Measurements from ENCODE around the gene MORN2.
A peak's percentile ranks its signal among the peaks of the same experiment; 100 is the strongest.

Gene MORN2

GRCh38 chr2:38866773-38867443 is 8.9 kb upstream of the MORN2 start:
- Histone ChIP-seq H3K4me3 (ENCODE audit: low read length) (no peak overlapping the region), H3K4me1 (ENCODE audit: control insufficient read depth, insufficient read depth, low read length) (no peaks in the 10 kb centered on the region), H3K9ac (ENCODE audit: low read length) (no peak overlapping the region), H3K27ac (ENCODE audit: low read depth, low read length) (no peak overlapping the region), H3K36me3 (ENCODE audit: control insufficient read depth, insufficient read depth, low read length) (peaks cover 8% of the 10 kb centered on the region), H3K27me3 (ENCODE audit: control insufficient read depth, insufficient read depth, low read length) (no peaks in the 10 kb centered on the region)

- Histone ChIP-seq H3K27me3 (ENCODE audit: control insufficient read depth, insufficient read depth, low read length) (no peaks in the 10 kb centered on the region), H3K4me3 (ENCODE audit: low read length) (no peak overlapping the region), H3K4me1 (ENCODE audit: control insufficient read depth, insufficient read depth, low read length) (peaks cover 4% of the 10 kb centered on the region), H3K27ac (ENCODE audit: low read depth, low read length) (no peak overlapping the region), H3K36me3 (ENCODE audit: control insufficient read depth, insufficient read depth, low read length) (no peaks in the 10 kb centered on the region), H3K9ac (ENCODE audit: low read length) (no peak overlapping the region)
Observed at GRCh38 chr2:38871432-38871831, 4.3 kb upstream of the MORN2 start.

DNA sequence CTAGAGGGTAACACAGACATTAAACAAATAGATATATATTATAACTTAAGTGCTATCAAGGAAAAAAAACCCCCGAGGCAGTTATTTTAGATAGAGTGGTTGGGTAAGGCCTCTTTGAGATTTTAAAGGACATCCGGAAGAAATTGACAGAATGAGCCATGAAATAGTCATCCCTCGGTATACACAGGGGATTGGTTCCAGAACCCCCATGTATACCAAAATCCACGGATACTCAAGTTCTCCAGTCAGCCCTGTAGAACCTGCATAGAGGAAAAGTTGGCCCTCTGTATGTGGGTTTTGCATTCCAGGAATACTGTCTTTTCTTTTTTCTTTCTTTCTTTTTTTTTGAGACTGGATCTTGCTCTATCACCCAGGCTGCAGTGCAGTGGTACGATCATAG is 2.0 kb upstream of the MORN2 start:
- no peak overlapping the region for H3K27ac ChIP-seq (ENCODE audit: low read depth, low read length)
- H3K4me3 ChIP-seq (ENCODE audit: low read length): no peak overlapping the region
- no peaks in the 10 kb centered on the region for H3K27me3 ChIP-seq (ENCODE audit: control insufficient read depth, insufficient read depth, low read length)
- H3K9ac ChIP-seq (ENCODE audit: low read length): no peak overlapping the region
- H3K36me3 ChIP-seq (ENCODE audit: control insufficient read depth, insufficient read depth, low read length): no peaks in the 10 kb centered on the region
- H3K4me1 ChIP-seq (ENCODE audit: control insufficient read depth, insufficient read depth, low read length): peaks cover 4% of the 10 kb centered on the region

DNA sequence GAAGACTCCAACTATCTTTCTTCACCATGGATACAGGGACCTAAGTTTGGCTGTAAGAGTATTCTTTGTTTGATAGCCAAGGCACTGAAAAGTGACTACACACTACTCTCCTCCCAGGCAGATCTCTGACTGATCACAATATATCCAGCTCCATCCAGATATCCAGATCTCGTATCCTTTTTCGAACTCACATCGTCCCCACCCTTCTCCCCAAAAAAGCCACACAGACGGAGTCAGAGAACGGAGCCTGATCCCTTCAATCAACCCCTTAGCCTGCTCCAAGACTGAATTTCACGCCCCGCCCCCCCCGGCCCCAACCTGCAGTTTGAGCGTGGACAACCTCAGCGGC is 575 bp upstream of the MORN2 start:
- Histone ChIP-seq H3K27ac (ENCODE audit: low read depth, low read length) (peak overlapping the region; percentile 65), H3K27me3 (ENCODE audit: control insufficient read depth, insufficient read depth, low read length) (no peaks in the 10 kb centered on the region), H3K9ac (ENCODE audit: low read length) (peak overlapping the region; percentile 25), H3K4me3 (ENCODE audit: low read length) (peak overlapping the region; percentile 82), H3K4me1 (ENCODE audit: control insufficient read depth, insufficient read depth, low read length) (peaks cover 4% of the 10 kb centered on the region), H3K36me3 (ENCODE audit: control insufficient read depth, insufficient read depth, low read length) (no peaks in the 10 kb centered on the region)

- peak overlapping the region; percentile 82 for H3K4me3 ChIP-seq (ENCODE audit: low read length)
- no peak overlapping the region for H3K9ac ChIP-seq (ENCODE audit: low read length)
- no peaks in the 10 kb centered on the region for H3K36me3 ChIP-seq (ENCODE audit: control insufficient read depth, insufficient read depth, low read length)
- H3K4me1 ChIP-seq (ENCODE audit: control insufficient read depth, insufficient read depth, low read length): peaks cover 4% of the 10 kb centered on the region
- no peak overlapping the region for H3K27ac ChIP-seq (ENCODE audit: low read depth, low read length)
- H3K27me3 ChIP-seq (ENCODE audit: control insufficient read depth, insufficient read depth, low read length): no peaks in the 10 kb centered on the region
Observed at GRCh38 chr2:38876407-38876806, 631 bp downstream of the MORN2 start.

GRCh38 chr2:38886063-38886462 is 10.3 kb downstream of the MORN2 start:
- Histone ChIP-seq H3K4me1 (ENCODE audit: control insufficient read depth, insufficient read depth, low read length) (no peaks in the 10 kb centered on the region), H3K9ac (ENCODE audit: low read length) (no peak overlapping the region), H3K36me3 (ENCODE audit: control insufficient read depth, insufficient read depth, low read length) (no peaks in the 10 kb centered on the region), H3K4me3 (ENCODE audit: low read length) (no peak overlapping the region), H3K27ac (ENCODE audit: low read depth, low read length) (no peak overlapping the region), H3K27me3 (ENCODE audit: control insufficient read depth, insufficient read depth, low read length) (no peaks in the 10 kb centered on the region)

DNA sequence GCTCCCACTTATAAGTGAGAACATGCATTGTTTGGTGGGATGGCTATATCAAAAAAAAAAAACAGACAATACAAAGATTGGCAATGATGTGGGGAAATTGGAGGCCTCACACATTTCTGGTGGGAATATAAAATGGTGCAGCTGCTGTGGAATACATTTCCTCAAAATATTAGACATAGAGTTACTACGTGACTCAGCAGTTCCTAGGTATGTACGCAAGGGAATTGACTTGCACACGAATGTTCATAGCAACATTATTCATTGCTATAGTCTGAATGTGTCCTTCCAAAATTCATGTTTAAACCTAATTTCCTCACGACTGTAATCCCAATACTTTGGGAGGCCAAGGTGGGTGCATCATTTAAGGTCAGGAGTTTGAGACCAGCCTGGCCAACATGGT is 11.6 kb downstream of the MORN2 start:
- no peaks in the 10 kb centered on the region for H3K36me3 ChIP-seq (ENCODE audit: control insufficient read depth, insufficient read depth, low read length)
- no peak overlapping the region for H3K4me3 ChIP-seq (ENCODE audit: low read length)

DNA sequence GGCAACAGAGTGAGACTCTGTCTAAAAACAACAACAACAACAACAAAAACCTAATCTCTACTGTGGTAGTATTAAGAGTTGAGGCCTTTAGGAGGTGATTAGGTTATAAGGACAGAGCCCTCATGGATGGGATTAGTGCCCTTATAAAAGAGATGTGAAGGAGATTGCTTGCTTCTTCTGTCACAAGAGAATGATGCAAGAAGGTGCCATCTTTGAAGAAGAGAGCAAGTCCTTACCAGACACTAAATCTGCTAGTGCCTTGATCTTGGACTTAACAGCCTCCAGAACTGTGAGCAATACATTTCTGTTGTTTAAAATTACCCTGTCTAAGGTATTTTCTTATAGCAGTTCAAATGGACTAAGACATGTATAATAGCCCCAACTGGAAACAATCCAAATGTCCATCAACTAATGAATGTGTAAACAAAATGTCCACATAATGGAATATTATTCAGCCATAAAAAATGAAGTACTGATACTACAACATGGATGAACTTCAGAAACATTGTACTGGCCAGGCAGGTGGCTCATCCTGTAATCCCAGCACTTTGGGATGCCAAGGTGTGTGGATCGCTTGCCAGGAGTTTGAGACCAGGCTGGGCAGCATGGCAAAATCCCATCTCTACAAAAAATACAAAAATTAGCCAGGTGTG is 12.3 kb downstream of the MORN2 start:
- Histone ChIP-seq H3K36me3 (ENCODE audit: control insufficient read depth, insufficient read depth, low read length) (no peaks in the 10 kb centered on the region), H3K9ac (ENCODE audit: low read length) (no peak overlapping the region), H3K4me3 (ENCODE audit: low read length) (no peak overlapping the region), H3K4me1 (ENCODE audit: control insufficient read depth, insufficient read depth, low read length) (no peaks in the 10 kb centered on the region), H3K27ac (ENCODE audit: low read depth, low read length) (no peak overlapping the region), H3K27me3 (ENCODE audit: control insufficient read depth, insufficient read depth, low read length) (no peaks in the 10 kb centered on the region)

More for the DNA sequence above, 11.6 kb downstream of the MORN2 start:
- Histone ChIP-seq H3K4me1 (ENCODE audit: control insufficient read depth, insufficient read depth, low read length) (no peaks in the 10 kb centered on the region), H3K27ac (ENCODE audit: low read depth, low read length) (no peak overlapping the region), H3K9ac (ENCODE audit: low read length) (no peak overlapping the region), H3K27me3 (ENCODE audit: control insufficient read depth, insufficient read depth, low read length) (no peaks in the 10 kb centered on the region)

GRCh38 chr2:38889045-38889444 is 13.3 kb downstream of the MORN2 start:
- no peaks in the 10 kb centered on the region for H3K36me3 ChIP-seq (ENCODE audit: control insufficient read depth, insufficient read depth, low read length)
- no peak overlapping the region for H3K9ac ChIP-seq (ENCODE audit: low read length)
- H3K4me1 ChIP-seq (ENCODE audit: control insufficient read depth, insufficient read depth, low read length): no peaks in the 10 kb centered on the region
- no peaks in the 10 kb centered on the region for H3K27me3 ChIP-seq (ENCODE audit: control insufficient read depth, insufficient read depth, low read length)
- H3K4me3 ChIP-seq (ENCODE audit: low read length): no peak overlapping the region
- no peak overlapping the region for H3K27ac ChIP-seq (ENCODE audit: low read depth, low read length)

GRCh38 chr2:38889575-38889974 is 13.8 kb downstream of the MORN2 start, which contains the start of gene ARHGEF33:
Gene ARHGEF33, plus strand, starts transcription at chr2:38889875. Its CDS starts 29,573 bp downstream, at chr2:38919448.
- no peaks in the 10 kb centered on the region for H3K36me3 ChIP-seq (ENCODE audit: control insufficient read depth, insufficient read depth, low read length)
- H3K9ac ChIP-seq (ENCODE audit: low read length): no peak within 1 kb of the TSS
- no peaks in the 10 kb centered on the region for H3K4me1 ChIP-seq (ENCODE audit: control insufficient read depth, insufficient read depth, low read length)
- H3K27ac ChIP-seq (ENCODE audit: low read depth, low read length): no peak within 1 kb of the TSS
- no peaks in the 10 kb centered on the region for H3K27me3 ChIP-seq (ENCODE audit: control insufficient read depth, insufficient read depth, low read length)
- no peak within 1 kb of the TSS for H3K4me3 ChIP-seq (ENCODE audit: low read length)

- no peaks in the 10 kb centered on the region for H3K36me3 ChIP-seq (ENCODE audit: control insufficient read depth, insufficient read depth, low read length)
- no peak overlapping the region for H3K27ac ChIP-seq (ENCODE audit: low read depth, low read length)
- H3K27me3 ChIP-seq (ENCODE audit: control insufficient read depth, insufficient read depth, low read length): no peaks in the 10 kb centered on the region
- H3K4me3 ChIP-seq (ENCODE audit: low read length): no peak overlapping the region
- no peak overlapping the region for H3K9ac ChIP-seq (ENCODE audit: low read length)
- H3K4me1 ChIP-seq (ENCODE audit: control insufficient read depth, insufficient read depth, low read length): no peaks in the 10 kb centered on the region
Observed at GRCh38 chr2:38892819-38893218, 17.0 kb downstream of the MORN2 start.

DNA sequence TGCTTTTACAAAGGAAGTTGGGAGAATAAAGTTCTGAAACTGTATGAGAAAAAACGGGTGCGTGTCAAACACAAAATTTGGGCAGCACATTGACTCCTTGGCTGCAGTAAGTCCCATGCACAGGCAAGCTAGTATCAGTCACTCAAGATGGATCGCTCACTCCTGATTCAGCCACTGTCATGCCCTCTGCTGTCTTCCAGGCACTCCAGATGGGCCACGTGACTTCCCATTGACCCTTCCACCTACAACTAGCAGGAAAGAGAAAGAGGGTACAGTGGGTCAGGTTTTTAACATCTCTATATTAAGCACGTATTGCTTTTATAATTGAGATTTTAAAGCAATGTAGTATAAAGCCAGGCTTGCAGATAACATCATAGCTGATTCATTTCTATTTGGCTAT is 22.5 kb downstream of the MORN2 start:
- no peak overlapping the region for H3K9ac ChIP-seq (ENCODE audit: low read length)
- no peaks in the 10 kb centered on the region for H3K4me1 ChIP-seq (ENCODE audit: control insufficient read depth, insufficient read depth, low read length)
- no peak overlapping the region for H3K27ac ChIP-seq (ENCODE audit: low read depth, low read length)
- H3K36me3 ChIP-seq (ENCODE audit: control insufficient read depth, insufficient read depth, low read length): no peaks in the 10 kb centered on the region
- no peak overlapping the region for H3K4me3 ChIP-seq (ENCODE audit: low read length)
- no peaks in the 10 kb centered on the region for H3K27me3 ChIP-seq (ENCODE audit: control insufficient read depth, insufficient read depth, low read length)

DNA sequence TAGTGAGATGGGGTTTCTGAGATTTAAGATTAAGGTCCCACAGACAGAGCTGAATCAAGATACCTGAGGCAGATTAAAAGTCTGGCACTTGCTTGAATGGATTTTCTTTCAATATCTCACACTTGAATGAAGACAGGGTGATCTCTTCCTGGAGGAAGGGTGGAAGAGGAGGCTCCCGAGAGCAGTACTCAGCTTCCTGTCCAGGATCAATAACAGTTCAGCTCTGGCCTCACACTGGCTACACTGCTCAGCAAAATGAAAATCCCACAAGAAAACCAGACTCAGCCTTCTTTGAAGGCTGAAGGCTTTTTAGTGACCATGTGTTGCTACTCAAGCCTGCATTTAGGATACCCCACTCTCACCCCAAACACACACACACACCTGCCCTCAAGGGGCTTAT is 24.9 kb downstream of the MORN2 start:
- Histone ChIP-seq H3K27me3 (ENCODE audit: control insufficient read depth, insufficient read depth, low read length) (no peaks in the 10 kb centered on the region), H3K27ac (ENCODE audit: low read depth, low read length) (no peak overlapping the region), H3K4me3 (ENCODE audit: low read length) (no peak overlapping the region), H3K9ac (ENCODE audit: low read length) (no peak overlapping the region), H3K4me1 (ENCODE audit: control insufficient read depth, insufficient read depth, low read length) (no peaks in the 10 kb centered on the region), H3K36me3 (ENCODE audit: control insufficient read depth, insufficient read depth, low read length) (no peaks in the 10 kb centered on the region)

All from rectal smooth muscle tissue (tissue), 1 donor.